PC-3 (cell line): Measurements from ENCODE around the gene AGPAT4. TPM values are rescaled to one million over a fixed set of nuclear protein-coding genes. Genes with fewer than 3 reads are reported as not detected.

Source experiments
- ATAC-seq: fragments of 200-7000 bp; cut with Tn5 transposase; 2 replicates; pipeline ENCODE4 v1.9.1; 2020; ENCODE audit warnings: mild to moderate bottlenecking, moderate library complexity
- Bru-seq: library from RNA; stranded (reverse); fragments of 400-500 nt; gene quantifications from one replicate; lab custom pipeline; 2021; lab: Mats Ljungman, UMichigan
- BruChase-seq, 2 experiments: library from RNA; stranded (reverse); fragments of 400-500 nt; gene quantifications; one replicate each; lab custom pipeline; 2021; lab: Mats Ljungman, UMichigan
- BruUV-seq: library from RNA; stranded (reverse); fragments of 400-500 nt; replicated peaks from 2 replicates; lab custom pipeline; 2021; lab: Mats Ljungman, UMichigan
- CTCF ChIA-PET: fragments of 300-600 bp; sonication (Branson Sonifier 250); formaldehyde crosslinking; loops from one replicate; lab custom pipeline; 2022; ENCODE audit warnings: antibody characterized with exemption; lab: Charles Lee
- POLR2A ChIA-PET: fragments of 300-600 bp; sonication (Branson Sonifier 250); formaldehyde crosslinking; loops from one replicate; lab custom pipeline; 2022; ENCODE audit warnings: antibody characterized with exemption; ENCODE audit not compliant: unreplicated experiment; lab: Charles Lee
- DNase-seq: peaks from one replicate; pipeline ENCODE4 v3.0.0-alpha.2; 2015
- H2AFZ ChIP-seq: fragments of 300-600 bp; sonication (generic); 2 replicates; pipeline ENCODE4 v1.6.0; 2016; ENCODE audit warnings: antibody characterized with exemption, low read length
- H3F3A ChIP-seq: fragments of 300-600 bp; sonication (generic); one replicate; pipeline ENCODE4 v1.6.0; 2017; ENCODE audit warnings: antibody characterized with exemption, low read length, control low read depth, mild to moderate bottlenecking; ENCODE audit not compliant: unreplicated experiment
- H3K27ac ChIP-seq: fragments of 300-600 bp; sonication (generic); 2 replicates; pipeline ENCODE4 v1.5.1; 2016; ENCODE audit warnings: mild to moderate bottlenecking, low read length
- H3K27me3 ChIP-seq: fragments of 300-600 bp; sonication (generic); 2 replicates; pipeline ENCODE4 v1.6.1; 2016; ENCODE audit warnings: low read length, mixed read lengths
- H3K36me3 ChIP-seq: fragments of 300-600 bp; sonication (generic); 2 replicates; pipeline ENCODE4 v1.6.1; 2016; ENCODE audit warnings: low read depth, mixed run types, low read length, mixed read lengths
- H3K4me1 ChIP-seq: fragments of 300-600 bp; sonication (generic); 2 replicates; pipeline ENCODE4 v1.5.1; 2016; ENCODE audit warnings: low read length; ENCODE audit not compliant: insufficient read depth
- H3K4me2 ChIP-seq: fragments of 300-600 bp; sonication (generic); 2 replicates; pipeline ENCODE4 v1.6.0; 2016; ENCODE audit warnings: low read length
- H3K4me3 ChIP-seq: fragments of 300-600 bp; sonication (generic); 2 replicates; pipeline ENCODE4 v1.5.1; 2016; ENCODE audit warnings: mild to moderate bottlenecking, low read length, mixed read lengths
- H3K79me2 ChIP-seq: fragments of 300-600 bp; sonication (generic); 2 replicates; pipeline ENCODE4 v1.6.1; 2017; ENCODE audit warnings: low read length, mixed read lengths
- H3K9ac ChIP-seq: fragments of 300-600 bp; sonication (generic); 2 replicates; pipeline ENCODE4 v1.6.0; 2016; ENCODE audit warnings: mild to moderate bottlenecking, low read length
- H3K9me2 ChIP-seq: fragments of 300-600 bp; sonication (generic); replicated peaks from 2 replicates; pipeline ENCODE4 v1.6.1; 2016; ENCODE audit warnings: mixed run types, low read length, mixed read lengths
- H3K9me3 ChIP-seq: fragments of 300-600 bp; sonication (generic); 2 replicates; pipeline ENCODE4 v1.6.1; 2016; ENCODE audit warnings: low read length, mixed read lengths
- H4K20me1 ChIP-seq: fragments of 300-600 bp; sonication (generic); 2 replicates; pipeline ENCODE4 v1.6.1; 2016; ENCODE audit warnings: low read length, mixed read lengths
- EZH2 ChIP-seq: fragments of 300-600 bp; sonication (generic); IDR thresholded peaks from one replicate; pipeline ENCODE4 v1.6.1; 2017; ENCODE audit warnings: antibody characterized with exemption, mild to moderate bottlenecking, low read length; ENCODE audit not compliant: unreplicated experiment
- EZH2phosphoT487 ChIP-seq: fragments of 300-600 bp; sonication (generic); IDR thresholded peaks from 2 replicates; pipeline ENCODE4 v1.6.1; 2018; ENCODE audit warnings: mild to moderate bottlenecking, antibody characterized with exemption, low read length, borderline replicate concordance
- intact Hi-C: fragments of 100-400 bp; cut with micrococcal nuclease; formaldehyde crosslinking; loops from 2 replicates; pipeline ENCODE4 v1.9.0; 2023
- long read RNA-seq: library from polyadenylated mRNA; unstranded; transcript quantifications from one replicate; pipeline ENCODE4 v2.0.0, GENCODE V29; 2021; ENCODE audit not compliant: unreplicated experiment
- total RNA-seq: library from RNA; depleted of rRNA; stranded (reverse); fragments of >200 nt; gene quantifications from 2 replicates; pipeline ENCODE4 v1.2.3, GENCODE V29; 2014; rRNA removed
- TF ChIP-seq, protein P1 (sequence below): fragments of 300-600 bp; sonication (generic); conservative IDR thresholded peaks from 2 replicates; pipeline ENCODE4 v1.5.1; 2017; ENCODE audit warnings: antibody characterized with exemption, low read depth, mild to moderate bottlenecking, low read length

Gene AGPAT4, protein sequence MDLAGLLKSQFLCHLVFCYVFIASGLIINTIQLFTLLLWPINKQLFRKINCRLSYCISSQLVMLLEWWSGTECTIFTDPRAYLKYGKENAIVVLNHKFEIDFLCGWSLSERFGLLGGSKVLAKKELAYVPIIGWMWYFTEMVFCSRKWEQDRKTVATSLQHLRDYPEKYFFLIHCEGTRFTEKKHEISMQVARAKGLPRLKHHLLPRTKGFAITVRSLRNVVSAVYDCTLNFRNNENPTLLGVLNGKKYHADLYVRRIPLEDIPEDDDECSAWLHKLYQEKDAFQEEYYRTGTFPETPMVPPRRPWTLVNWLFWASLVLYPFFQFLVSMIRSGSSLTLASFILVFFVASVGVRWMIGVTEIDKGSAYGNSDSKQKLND
- total RNA-seq (3.8 and 3.9 TPM in 2 replicates), Bru-seq, nascent RNA (percentile 52 among the genes with signal in this experiment), BruChase-seq, experiment 1, labeled RNA remaining after a 6-hour chase (percentile 50 among the genes with signal in this experiment), BruChase-seq, experiment 2, labeled RNA remaining after a 2-hour chase (percentile 53 among the genes with signal in this experiment)
- long read RNA-seq, full-length matches to known transcripts, result 4 of 9 reads
- long read RNA-seq, partial matches to known transcripts, result 0 of 9 reads
- long read RNA-seq, other reads (novel, unspliced or antisense), result 5 of 9 reads

DNA sequence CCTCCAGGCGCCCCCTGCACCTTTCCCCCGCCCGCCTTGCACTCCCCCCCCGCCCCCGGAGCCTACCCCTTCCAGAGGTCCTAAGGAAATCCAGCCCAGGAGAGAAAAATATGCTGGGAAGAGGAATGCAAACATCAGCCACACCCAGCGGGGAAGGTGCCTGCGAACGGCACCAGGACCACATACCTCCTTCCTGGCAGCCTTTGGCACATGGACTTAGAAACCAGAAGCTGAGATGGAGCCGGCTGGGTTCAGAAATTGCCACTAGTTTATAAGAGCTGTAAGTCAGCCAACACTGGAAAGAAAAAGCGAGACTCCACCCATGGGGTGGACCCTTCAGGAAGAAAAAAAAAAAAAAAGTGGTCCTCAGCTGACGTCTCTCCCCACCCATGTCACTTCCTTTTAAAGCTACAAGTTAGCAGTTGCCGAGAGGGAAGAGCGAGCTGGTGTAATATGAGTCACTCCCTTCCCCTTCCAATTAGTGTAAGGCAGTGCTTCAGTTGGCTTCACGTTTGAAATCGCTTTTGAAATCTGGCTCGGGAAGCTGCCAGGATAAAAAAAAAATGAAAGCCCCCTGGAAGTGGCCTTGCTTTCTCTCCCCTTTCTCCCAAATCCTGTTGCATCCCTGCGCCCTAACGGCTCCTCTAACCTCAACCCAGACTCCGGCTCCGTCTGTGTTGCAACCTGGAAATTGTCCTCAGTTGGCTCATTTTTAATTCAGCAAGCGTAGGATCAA lies at the start of gene AGPAT4:
Gene AGPAT4, minus strand, starts transcription at position 310 of the 736 bp plus-strand sequence. CDS start 41,848 bp downstream, outside the sequence.
- CTCF ChIA-PET, result interaction anchor here (0.6 to 0.9 kb wide), 2 partner anchors 96 to 97 kb away, joined by 4 to 6 read pairs; no protein-coding TSS in a partner anchor
- TF ChIP-seq, protein P1, sequence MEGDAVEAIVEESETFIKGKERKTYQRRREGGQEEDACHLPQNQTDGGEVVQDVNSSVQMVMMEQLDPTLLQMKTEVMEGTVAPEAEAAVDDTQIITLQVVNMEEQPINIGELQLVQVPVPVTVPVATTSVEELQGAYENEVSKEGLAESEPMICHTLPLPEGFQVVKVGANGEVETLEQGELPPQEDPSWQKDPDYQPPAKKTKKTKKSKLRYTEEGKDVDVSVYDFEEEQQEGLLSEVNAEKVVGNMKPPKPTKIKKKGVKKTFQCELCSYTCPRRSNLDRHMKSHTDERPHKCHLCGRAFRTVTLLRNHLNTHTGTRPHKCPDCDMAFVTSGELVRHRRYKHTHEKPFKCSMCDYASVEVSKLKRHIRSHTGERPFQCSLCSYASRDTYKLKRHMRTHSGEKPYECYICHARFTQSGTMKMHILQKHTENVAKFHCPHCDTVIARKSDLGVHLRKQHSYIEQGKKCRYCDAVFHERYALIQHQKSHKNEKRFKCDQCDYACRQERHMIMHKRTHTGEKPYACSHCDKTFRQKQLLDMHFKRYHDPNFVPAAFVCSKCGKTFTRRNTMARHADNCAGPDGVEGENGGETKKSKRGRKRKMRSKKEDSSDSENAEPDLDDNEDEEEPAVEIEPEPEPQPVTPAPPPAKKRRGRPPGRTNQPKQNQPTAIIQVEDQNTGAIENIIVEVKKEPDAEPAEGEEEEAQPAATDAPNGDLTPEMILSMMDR, result no peak
- no peak for TF ChIP-seq EZH2
- TF ChIP-seq EZH2phosphoT487, result no peak
- Histone ChIP-seq H3K27ac (peak within 1 kb of the TSS; percentile 66), H3K27me3 (no peaks in the 10 kb centered on the region), H3K4me1 (peaks cover 29% of the 10 kb centered on the region), H3K4me3 (peak within 1 kb of the TSS; percentile 85), H3K9ac (peak within 1 kb of the TSS; percentile 69), H4K20me1 (peaks cover 9% of the 10 kb centered on the region; the same call in 1 of the 2 replicates), H3K9me3 (no peaks in the 10 kb centered on the region), H3K9me2 (no peaks in the 10 kb centered on the region), H3F3A (no peaks in the 10 kb centered on the region), H3K4me2 (peak within 1 kb of the TSS; percentile 92), H3K79me2 (peaks cover 26% of the 10 kb centered on the region), H2AFZ (peak within 1 kb of the TSS; percentile 78), H3K36me3 (no peaks in the 10 kb centered on the region)
- peak; percentile 89 for DNase-seq
- ATAC-seq, result peak; percentile 88
- BruUV-seq, result no TSS peak
- intact Hi-C loops, result loop anchor here (5.0 to 10.0 kb wide), 4 partner anchors 47 to 279 kb away; partner anchors contain the start of gene MAP3K4
- POLR2A ChIA-PET, result interaction anchor here (0.5 to 0.7 kb wide), 9 partner anchors 22 to 1580 kb away, joined by 3 to 6 read pairs (median 4); no protein-coding TSS in a partner anchor

DNA sequence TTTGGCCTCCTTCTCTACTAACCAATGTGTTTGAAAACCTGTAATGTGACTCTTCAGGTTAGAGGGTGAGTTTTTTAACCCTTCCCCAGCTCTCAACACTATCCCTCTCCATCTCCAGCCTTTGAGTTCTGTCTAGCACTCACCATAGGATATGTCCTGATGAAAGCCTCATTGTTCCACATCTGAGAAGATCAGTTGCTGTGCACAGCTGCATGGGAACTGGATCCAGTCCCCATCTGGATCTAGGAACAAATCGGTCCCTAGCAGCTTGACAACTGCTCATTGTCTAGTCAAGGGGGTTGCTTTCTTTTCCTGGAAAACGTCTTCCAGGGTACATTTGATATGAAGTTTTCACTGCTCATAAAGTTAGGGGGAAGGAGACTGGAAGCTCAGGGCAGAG lies 45.4 kb upstream of the AGPAT4 start:
- ATAC-seq, result no peak
- no peaks in the 10 kb centered on the region for H3F3A ChIP-seq
- BruUV-seq, result no TSS peak
- POLR2A ChIA-PET, result no interaction called here
- no peaks in the 10 kb centered on the region for H3K9me2 ChIP-seq
- TF ChIP-seq EZH2phosphoT487 (no peak), EZH2 (no peak)
- TF ChIP-seq, protein P1, result no peak
- no peak overlapping the region for H3K9ac ChIP-seq
- no peaks in the 10 kb centered on the region for H3K9me3 ChIP-seq
- H3K79me2 ChIP-seq, result no peaks in the 10 kb centered on the region
- DNase-seq, result no peak
- no peak overlapping the region for H3K27ac ChIP-seq
- no peaks in the 10 kb centered on the region for H4K20me1 ChIP-seq
- CTCF ChIA-PET, result no interaction called here
- no peaks in the 10 kb centered on the region for H3K27me3 ChIP-seq
- H3K4me1 ChIP-seq, result no peaks in the 10 kb centered on the region; the same call in 1 of the 2 replicates
- no peaks in the 10 kb centered on the region for H3K36me3 ChIP-seq
- intact Hi-C loops, result no loop called here
- no peak overlapping the region for H3K4me2 ChIP-seq
- H3K4me3 ChIP-seq, result no peak overlapping the region
- H2AFZ ChIP-seq, result no peak overlapping the region
